ENCODE data around the gene AHDC1. TPM values are rescaled to one million over a fixed set of nuclear protein-coding genes. Genes with fewer than 3 reads are reported as not detected.

AHDC1 gene
- total RNA-seq, 1 donor from 2014 or later = 7.0 TPM

- peaks cover 55% of the 10 kb centered on the region for H3K27me3 ChIP-seq
- TF ChIP-seq EZH2 (IDR thresholded peaks at IDR 0.05) (peak; percentile 5), EZH2phosphoT487 (IDR thresholded peaks at IDR 0.05) (no peak)
- TF ChIP-seq, protein P1, sequence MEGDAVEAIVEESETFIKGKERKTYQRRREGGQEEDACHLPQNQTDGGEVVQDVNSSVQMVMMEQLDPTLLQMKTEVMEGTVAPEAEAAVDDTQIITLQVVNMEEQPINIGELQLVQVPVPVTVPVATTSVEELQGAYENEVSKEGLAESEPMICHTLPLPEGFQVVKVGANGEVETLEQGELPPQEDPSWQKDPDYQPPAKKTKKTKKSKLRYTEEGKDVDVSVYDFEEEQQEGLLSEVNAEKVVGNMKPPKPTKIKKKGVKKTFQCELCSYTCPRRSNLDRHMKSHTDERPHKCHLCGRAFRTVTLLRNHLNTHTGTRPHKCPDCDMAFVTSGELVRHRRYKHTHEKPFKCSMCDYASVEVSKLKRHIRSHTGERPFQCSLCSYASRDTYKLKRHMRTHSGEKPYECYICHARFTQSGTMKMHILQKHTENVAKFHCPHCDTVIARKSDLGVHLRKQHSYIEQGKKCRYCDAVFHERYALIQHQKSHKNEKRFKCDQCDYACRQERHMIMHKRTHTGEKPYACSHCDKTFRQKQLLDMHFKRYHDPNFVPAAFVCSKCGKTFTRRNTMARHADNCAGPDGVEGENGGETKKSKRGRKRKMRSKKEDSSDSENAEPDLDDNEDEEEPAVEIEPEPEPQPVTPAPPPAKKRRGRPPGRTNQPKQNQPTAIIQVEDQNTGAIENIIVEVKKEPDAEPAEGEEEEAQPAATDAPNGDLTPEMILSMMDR (IDR thresholded peaks at IDR 0.05) = no peak
- H3K4me2 ChIP-seq = peak within 1 kb of the TSS; percentile 80
- no peak within 1 kb of the TSS for H3K27ac ChIP-seq
- no peaks in the 10 kb centered on the region for H3K36me3 ChIP-seq
- H4K20me1 ChIP-seq (ENCODE audit: low read depth) = no peaks in the 10 kb centered on the region
- H3K9ac ChIP-seq = no peak within 1 kb of the TSS
- peak within 1 kb of the TSS; percentile 44 for H3K4me3 ChIP-seq
- no peaks in the 10 kb centered on the region for H3K9me3 ChIP-seq (ENCODE audit: low read depth)
- no peaks in the 10 kb centered on the region for H3K79me2 ChIP-seq (ENCODE audit: low read depth)
- Mint-ChIP-seq H3K4me1 (peaks cover 51% of the 10 kb centered on the region), H3K4me3 (peak within 1 kb of the TSS; percentile 65), H3K27ac (peak within 1 kb of the TSS; percentile 76), H3K9me3 (no peaks in the 10 kb centered on the region), H3K27me3 (ENCODE audit: insufficient read depth, low read depth) (peaks cover 20% of the 10 kb centered on the region), H3K36me3 (no peaks in the 10 kb centered on the region)
- H3K4me1 ChIP-seq = peaks cover 4% of the 10 kb centered on the region
- DNase-seq (ENCODE audit: low spot score) = no peak
- H3F3A ChIP-seq (ENCODE audit: low read depth) = no peaks in the 10 kb centered on the region
- H2AFZ ChIP-seq (replicated peaks) = peak within 1 kb of the TSS; percentile 36
These were observed 31.0 kb upstream of the AHDC1 start, which contains the start of gene FGR for GRCh38 chr1:27634985-27635367. TSS of gene FGR (minus strand) at chr1:27635185. CDS start at chr1:27623916, 11,269 bp downstream.

GRCh38 chr1:27634177-27634984 lies 30.4 kb upstream of the AHDC1 start:
- peaks cover 55% of the 10 kb centered on the region for H3K27me3 ChIP-seq
- peak overlapping the region; percentile 44 for H3K4me3 ChIP-seq
- H3K36me3 ChIP-seq = no peaks in the 10 kb centered on the region
- no peaks in the 10 kb centered on the region for H3K79me2 ChIP-seq (ENCODE audit: low read depth)
- Mint-ChIP-seq H3K27ac (no peak overlapping the region), H3K27me3 (ENCODE audit: insufficient read depth, low read depth) (peaks cover 20% of the 10 kb centered on the region), H3K36me3 (no peaks in the 10 kb centered on the region), H3K4me3 (peak overlapping the region; percentile 65), H3K4me1 (peaks cover 56% of the 10 kb centered on the region), H3K9me3 (no peaks in the 10 kb centered on the region)
- TF ChIP-seq EZH2phosphoT487 (IDR thresholded peaks at IDR 0.05) (peak; percentile 84), EZH2 (IDR thresholded peaks at IDR 0.05) (peak; percentile 92)
- TF ChIP-seq, protein P1 (IDR thresholded peaks at IDR 0.05) = no peak
- H3K4me2 ChIP-seq = peak overlapping the region; percentile 80
- peak; percentile 45 for DNase-seq (ENCODE audit: low spot score)
- no peaks in the 10 kb centered on the region for H3F3A ChIP-seq (ENCODE audit: low read depth)
- H3K9me3 ChIP-seq (ENCODE audit: low read depth) = no peaks in the 10 kb centered on the region
- peak overlapping the region; percentile 36 for H2AFZ ChIP-seq (replicated peaks)
- H3K4me1 ChIP-seq = peaks cover 4% of the 10 kb centered on the region
- no peaks in the 10 kb centered on the region for H4K20me1 ChIP-seq (ENCODE audit: low read depth)
- H3K27ac ChIP-seq = no peak overlapping the region
- no peak overlapping the region for H3K9ac ChIP-seq

GRCh38 chr1:27633640-27634176 lies 29.8 kb upstream of the AHDC1 start:
- peaks cover 55% of the 10 kb centered on the region for H3K27me3 ChIP-seq
- Mint-ChIP-seq H3K9me3 (no peaks in the 10 kb centered on the region), H3K4me3 (peak overlapping the region; percentile 74), H3K27me3 (ENCODE audit: insufficient read depth, low read depth) (peaks cover 20% of the 10 kb centered on the region), H3K4me1 (peaks cover 63% of the 10 kb centered on the region), H3K27ac (no peak overlapping the region), H3K36me3 (no peaks in the 10 kb centered on the region)
- H3K4me3 ChIP-seq = peak overlapping the region; percentile 44
- H3K9me3 ChIP-seq (ENCODE audit: low read depth) = no peaks in the 10 kb centered on the region
- TF ChIP-seq EZH2phosphoT487 (IDR thresholded peaks at IDR 0.05) = no peak
- TF ChIP-seq, protein P1 (IDR thresholded peaks at IDR 0.05) = no peak
- no peak for TF ChIP-seq EZH2 (IDR thresholded peaks at IDR 0.05)
- H2AFZ ChIP-seq (replicated peaks) = no peak overlapping the region
- no peaks in the 10 kb centered on the region for H3K36me3 ChIP-seq
- no peaks in the 10 kb centered on the region for H4K20me1 ChIP-seq (ENCODE audit: low read depth)
- no peak overlapping the region for H3K9ac ChIP-seq
- H3K27ac ChIP-seq = no peak overlapping the region
- no peaks in the 10 kb centered on the region for H3K79me2 ChIP-seq (ENCODE audit: low read depth)
- H3K4me2 ChIP-seq = peak overlapping the region; percentile 80
- DNase-seq (ENCODE audit: low spot score) = no peak
- no peaks in the 10 kb centered on the region for H3F3A ChIP-seq (ENCODE audit: low read depth)
- H3K4me1 ChIP-seq = peaks cover 4% of the 10 kb centered on the region

Measured in neural progenitor cell (in vitro differentiated cells).